ENCODE results near the gene ZNF311.
"Not testable (repeated sequence)": the region's sequence is repeated elsewhere in the genome, so short reads cannot be mapped to it uniquely, and the experiment has no call there.

The ZNF311 gene

DNA sequence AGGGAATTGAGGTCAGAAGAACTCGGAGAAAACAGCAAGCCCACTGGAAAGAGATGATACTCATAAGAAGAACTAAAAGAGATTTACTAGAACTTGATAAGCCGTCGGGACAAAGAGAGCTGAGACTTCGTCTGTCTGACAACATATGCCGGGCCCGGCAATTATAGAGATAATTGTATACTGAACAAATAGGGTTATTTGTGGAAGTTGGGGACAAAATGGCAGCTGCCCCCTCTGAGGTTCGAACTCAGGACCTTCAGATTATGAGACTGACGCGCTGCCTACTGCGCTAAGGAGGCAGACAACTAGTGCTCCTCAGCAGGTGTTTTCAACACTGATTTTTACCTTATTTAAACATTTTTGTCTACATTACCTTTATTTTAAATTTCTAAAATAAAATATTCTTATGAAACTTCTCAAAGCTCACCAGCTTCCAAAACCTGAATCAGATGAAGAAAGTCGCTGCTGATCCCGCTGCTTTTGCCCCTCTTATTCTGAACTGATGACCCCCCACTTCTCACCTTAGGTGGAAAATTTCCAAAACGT, 52.0 kb downstream of the ZNF311 start:
- no peak for DNase-seq

DNA sequence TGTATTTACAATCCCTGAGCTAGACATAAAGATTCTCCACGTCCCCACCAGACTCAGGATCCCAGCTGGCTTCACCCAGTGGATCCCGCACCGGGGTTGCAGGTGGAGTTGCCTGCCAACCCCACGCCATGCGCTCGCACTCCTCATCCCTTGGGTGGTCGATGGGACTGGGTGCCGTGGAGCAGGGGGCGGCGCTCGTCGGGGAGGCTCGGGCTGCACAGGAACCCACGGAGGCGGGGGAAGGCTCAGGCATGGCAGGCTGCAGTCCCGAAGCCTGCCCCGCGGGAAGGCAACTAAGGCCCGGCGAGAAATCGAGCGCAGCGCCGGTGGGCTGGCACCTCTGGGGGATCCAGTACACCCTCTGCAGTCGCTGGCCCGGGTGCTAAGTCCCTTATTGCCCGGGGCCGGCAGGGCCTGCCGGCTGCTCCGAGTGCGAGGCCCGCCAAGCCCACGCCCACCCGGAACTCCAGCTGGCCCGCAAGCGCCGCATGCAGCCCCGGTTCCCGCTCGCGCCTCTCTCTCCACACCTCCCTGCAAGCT, 55.4 kb downstream of the ZNF311 start:
- DNase-seq, result not testable (repeated sequence)

DNA sequence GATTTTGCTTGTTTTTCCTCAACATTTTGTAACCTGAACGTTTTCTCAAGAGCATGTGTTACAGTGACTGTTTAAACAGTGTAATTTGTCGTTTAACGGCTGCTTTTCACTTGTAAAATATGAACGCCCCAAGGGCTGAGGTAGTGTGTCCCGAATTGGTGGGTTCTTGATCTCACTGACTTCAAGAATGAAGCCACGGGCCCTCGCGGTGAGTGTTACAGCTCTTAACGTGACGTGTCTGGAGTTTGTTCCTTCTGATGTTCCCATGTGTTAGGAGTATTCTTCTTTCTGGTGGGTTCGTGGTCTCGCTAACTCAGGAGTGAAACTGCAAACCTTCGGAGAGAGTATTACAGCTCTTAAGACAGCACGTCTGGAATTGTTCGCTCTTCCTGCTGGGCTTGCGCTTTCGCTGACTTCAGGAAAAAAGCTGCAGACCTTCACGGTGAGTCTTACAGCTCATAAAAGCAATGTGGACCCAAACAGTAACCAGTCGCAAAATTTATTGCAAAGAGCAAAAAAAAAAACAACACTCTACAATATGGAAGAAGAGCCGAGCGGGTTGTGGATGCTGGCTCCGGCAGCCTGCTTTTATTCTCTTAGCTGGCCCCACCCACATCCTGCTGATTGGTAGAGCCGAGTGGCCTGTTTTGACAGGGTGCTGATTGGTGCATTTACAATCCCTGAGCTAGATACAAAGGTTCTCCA, 56.2 kb downstream of the ZNF311 start:
- no peak for DNase-seq

DNA sequence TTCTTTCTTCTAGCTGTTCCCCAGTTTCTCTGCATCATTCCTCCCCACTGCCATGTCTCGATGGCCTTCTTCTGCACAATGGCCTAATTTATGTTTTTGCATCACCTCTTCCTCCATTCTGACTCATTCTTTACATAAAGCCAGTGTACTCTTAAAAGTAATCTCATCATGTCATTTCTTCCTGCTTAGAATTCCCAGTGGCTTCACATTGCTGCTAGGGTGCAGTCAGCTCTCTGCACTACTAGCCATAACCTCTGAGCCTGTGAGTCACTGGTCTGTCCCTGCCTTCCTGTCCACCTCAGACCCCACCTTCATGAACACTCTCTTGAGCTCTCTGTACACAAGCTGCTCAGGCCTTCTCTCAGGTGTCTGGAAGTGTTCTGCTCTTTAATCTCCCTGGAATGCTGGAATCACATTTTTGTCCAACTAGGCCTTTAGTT, 57.3 kb downstream of the ZNF311 start:
- DNase-seq, result no peak

DNA sequence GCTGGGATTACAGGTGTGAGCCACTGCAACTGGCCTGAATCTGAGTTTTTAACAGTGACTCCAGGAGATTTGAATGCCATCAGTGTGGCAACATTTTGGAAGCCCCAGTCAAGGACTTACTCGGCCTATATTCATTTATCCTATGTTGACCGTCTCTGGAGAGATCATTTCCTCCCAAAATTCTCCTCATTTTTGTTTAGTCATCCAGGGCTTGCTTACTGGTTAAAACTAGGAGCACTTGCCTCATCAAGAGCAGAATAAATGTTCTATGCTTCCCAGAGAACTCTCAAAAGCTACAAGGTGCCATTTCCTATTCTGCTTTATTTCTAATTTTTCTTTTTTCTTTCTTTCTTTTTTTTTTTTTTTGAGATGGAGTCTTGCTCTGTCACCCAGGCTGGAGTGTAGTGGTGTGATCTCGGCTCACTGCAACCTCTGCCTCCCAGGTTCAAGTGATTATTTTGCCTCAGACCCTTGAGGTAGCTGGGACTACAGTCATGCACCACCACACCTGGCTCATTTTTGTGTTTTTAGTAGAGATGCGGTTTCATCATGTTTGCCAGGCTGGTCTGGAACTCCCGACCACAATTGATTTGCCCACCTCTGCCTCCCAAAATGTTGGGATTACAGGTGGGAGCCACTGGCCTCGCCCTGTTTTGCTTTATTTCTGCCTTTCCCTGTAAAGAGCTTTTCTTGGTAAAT, 57.9 kb downstream of the ZNF311 start:
- DNase-seq, result no peak

DNA sequence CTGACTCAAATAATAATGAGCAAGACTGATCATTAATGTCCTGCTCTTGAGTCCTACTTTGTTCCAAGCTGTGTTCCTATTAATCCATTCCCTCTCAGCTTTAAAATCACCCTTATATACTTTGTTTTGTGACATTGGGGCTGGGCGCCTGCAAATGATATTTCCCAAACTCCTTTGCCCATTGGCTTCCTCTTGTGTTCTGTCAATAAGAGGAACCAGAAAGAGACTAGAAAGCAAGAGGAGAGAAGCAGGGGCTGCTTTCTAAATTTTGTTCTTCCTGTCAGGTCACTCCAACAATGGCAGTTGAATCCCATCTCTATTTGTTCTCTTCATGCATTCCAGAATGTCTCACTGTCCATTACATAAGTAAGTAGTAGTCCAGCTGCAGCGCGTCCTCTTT, 59.8 kb downstream of the ZNF311 start:
- no peak for DNase-seq
